GM18870 (cell line): Measurements from ENCODE around the gene OR56A4.
A peak's percentile ranks its signal among the peaks of the same experiment; 100 is the strongest.

Experiments used
- ATAC-seq: cut with Tn5 transposase; IDR thresholded peaks from one replicate; pipeline ENCODE4 v1.9.1; 2021; ENCODE audit warnings: moderate library complexity; ENCODE audit not compliant: unreplicated experiment

OR56A4 gene

GRCh38 chr11:6006846-6007245 lies at the start of gene OR56A4:
OR56A4 (minus strand) TSS chr11:6006946; CDS start chr11:6002992, 3,954 bp downstream.
- no peak for ATAC-seq

GRCh38 chr11:6055569-6055968 lies 48.8 kb upstream of the OR56A4 start:
- no peak for ATAC-seq

GRCh38 chr11:6052374-6052773 lies 45.6 kb upstream of the OR56A4 start:
- ATAC-seq = no peak

GRCh38 chr11:6040874-6041273 lies 34.1 kb upstream of the OR56A4 start:
- no peak for ATAC-seq

- no peak for ATAC-seq
Measured at GRCh38 chr11:6030708-6031405, 24.1 kb upstream of the OR56A4 start, which contains the start of gene OR56A1. OR56A1 (minus strand) TSS chr11:6030758; CDS start chr11:6027692, 3,066 bp downstream.

GRCh38 chr11:6027501-6027900 lies 20.8 kb upstream of the OR56A4 start:
- ATAC-seq = no peak

- ATAC-seq = no peak
Measured at GRCh38 chr11:6025056-6025455, 18.3 kb upstream of the OR56A4 start.

- peak; percentile 68 for ATAC-seq
Measured at GRCh38 chr11:6022956-6023355, 16.2 kb upstream of the OR56A4 start.

- ATAC-seq = no peak
Measured at GRCh38 chr11:6013042-6013441, 6.3 kb upstream of the OR56A4 start.

- no peak for ATAC-seq
Measured at GRCh38 chr11:6012035-6012668, 5.4 kb upstream of the OR56A4 start.

- ATAC-seq = no peak
Measured at GRCh38 chr11:6006395-6006794, 351 bp downstream of the OR56A4 start.

- no peak for ATAC-seq
Measured at GRCh38 chr11:6002202-6002699, 4.5 kb downstream of the OR56A4 start.

- ATAC-seq = no peak
Measured at GRCh38 chr11:5994791-5995190, 12.0 kb downstream of the OR56A4 start.

- ATAC-seq = no peak
Measured at GRCh38 chr11:5992604-5993251, 14.0 kb downstream of the OR56A4 start.

GRCh38 chr11:5992150-5992549 lies 14.6 kb downstream of the OR56A4 start:
- no peak for ATAC-seq

- ATAC-seq = no peak
Measured at GRCh38 chr11:5989203-5989602, 17.5 kb downstream of the OR56A4 start.

GRCh38 chr11:5986885-5987284 lies 19.9 kb downstream of the OR56A4 start, which contains the start of gene OR52L1:
OR52L1 (minus strand) TSS chr11:5986985; CDS start chr11:5986930, 55 bp downstream.
- no peak for ATAC-seq

- no peak for ATAC-seq
Measured at GRCh38 chr11:5983443-5983842, 23.3 kb downstream of the OR56A4 start.

- ATAC-seq = no peak
Measured at GRCh38 chr11:5973530-5973929, 33.2 kb downstream of the OR56A4 start.

- ATAC-seq = no peak
Measured at GRCh38 chr11:5968394-5968793, 38.4 kb downstream of the OR56A4 start, which contains the start of gene OR56A5. OR56A5 (minus strand) TSS chr11:5968494; CDS start chr11:5968494, 0 bp downstream.

- no peak for ATAC-seq
Measured at GRCh38 chr11:5967708-5968107, 39.0 kb downstream of the OR56A4 start.

GRCh38 chr11:5966958-5967357 lies 39.8 kb downstream of the OR56A4 start:
- ATAC-seq = no peak
